ENCODE measurements around the gene ACVR1C.

The ACVR1C gene

GRCh38 chr2:157557770-157558169 is 70.9 kb downstream of the ACVR1C start:
- H3K4me1 ChIP-seq (ENCODE audit: control insufficient read depth in 1 of 2, insufficient read depth in 2 of 2, low read length in 2 of 2): no peaks in the 10 kb centered on the region
- no peak for DNase-seq
- no peaks in the 10 kb centered on the region for H3K9me3 ChIP-seq (ENCODE audit: insufficient read depth, low read depth, low read length)
- no peak overlapping the region for H2BK120ac ChIP-seq (ENCODE audit: insufficient read depth, low read length, poor library complexity)
- H3K23ac ChIP-seq (ENCODE audit: low read length): no peak overlapping the region
- H2BK5ac ChIP-seq (ENCODE audit: low read depth, low read length, poor library complexity): no peak overlapping the region
- no peak overlapping the region for H2AFZ ChIP-seq (ENCODE audit: insufficient read depth, low read length, poor library complexity)
- H3K4me3 ChIP-seq (ENCODE audit: low read depth, low read length): no peak overlapping the region
- H3K18ac ChIP-seq (ENCODE audit: low read length): no peak overlapping the region
- no peak overlapping the region for H3K4me2 ChIP-seq (ENCODE audit: low read length)
- H4K8ac ChIP-seq (ENCODE audit: low read depth, low read length): no peak overlapping the region
- no peaks in the 10 kb centered on the region for H3K79me2 ChIP-seq (ENCODE audit: control insufficient read depth, insufficient read depth, low read length, poor library complexity)
- H3K36me3 ChIP-seq (ENCODE audit: control insufficient read depth in 1 of 2, insufficient read depth in 2 of 2, low read length in 2 of 2): no peaks in the 10 kb centered on the region
- H3K27ac ChIP-seq (ENCODE audit: low read depth, low read length): no peak overlapping the region
- no peak overlapping the region for H3K14ac ChIP-seq (ENCODE audit: low read length)
- no peak overlapping the region for H4K12ac ChIP-seq (ENCODE audit: low read depth, low read length)
- no peaks in the 10 kb centered on the region for H3K27me3 ChIP-seq (ENCODE audit: insufficient read depth, low read length)
- H2BK12ac ChIP-seq (ENCODE audit: low read length): no peak overlapping the region
- no peaks in the 10 kb centered on the region for H3K79me1 ChIP-seq (ENCODE audit: low read length)
- H3K9ac ChIP-seq (ENCODE audit: low read length): no peak overlapping the region
- no peak overlapping the region for H2AK5ac ChIP-seq (ENCODE audit: low read length)
- WGBS (ENCODE audit: extremely low coverage, insufficient coverage, insufficient read length): no CpG with 5 or more reads among the region's 1 CpG
- no peak overlapping the region for H4K91ac ChIP-seq (ENCODE audit: low read depth, low read length)
- no peak overlapping the region for H3K4ac ChIP-seq (ENCODE audit: low read depth, low read length)

DNA sequence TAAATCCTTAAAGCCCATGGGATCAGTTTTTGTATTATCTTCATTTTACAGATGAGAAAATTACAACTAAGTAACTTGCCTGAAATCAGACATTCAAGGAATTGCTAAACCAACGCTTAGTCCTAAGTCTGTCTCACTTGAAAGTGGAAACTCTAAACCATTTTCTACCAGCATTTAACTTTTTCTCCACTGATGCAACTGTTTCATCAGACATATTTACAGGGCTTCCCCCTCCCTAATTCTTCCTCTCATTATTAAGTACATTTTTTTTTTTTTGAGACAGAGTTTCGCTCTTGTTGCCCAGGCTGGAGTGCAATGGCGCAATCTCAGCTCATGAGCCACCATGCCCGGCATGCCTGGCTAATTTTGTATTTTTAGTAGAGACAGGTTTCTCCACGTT is 88.6 kb downstream of the ACVR1C start:
- DNase-seq: no peak
- Histone ChIP-seq H3K79me2 (ENCODE audit: control insufficient read depth, insufficient read depth, low read length, poor library complexity) (no peaks in the 10 kb centered on the region), H4K12ac (ENCODE audit: low read depth, low read length) (no peak overlapping the region), H3K4ac (ENCODE audit: low read depth, low read length) (no peak overlapping the region), H3K27ac (ENCODE audit: low read depth, low read length) (no peak overlapping the region), H2BK5ac (ENCODE audit: low read depth, low read length, poor library complexity) (no peak overlapping the region), H2BK120ac (ENCODE audit: insufficient read depth, low read length, poor library complexity) (no peak overlapping the region), H3K27me3 (ENCODE audit: insufficient read depth, low read length) (no peaks in the 10 kb centered on the region), H4K91ac (ENCODE audit: low read depth, low read length) (no peak overlapping the region), H3K9me3 (ENCODE audit: insufficient read depth, low read depth, low read length) (no peaks in the 10 kb centered on the region), H4K8ac (ENCODE audit: low read depth, low read length) (no peak overlapping the region), H3K79me1 (ENCODE audit: low read length) (no peaks in the 10 kb centered on the region), H2BK12ac (ENCODE audit: low read length) (no peak overlapping the region), H2AFZ (ENCODE audit: insufficient read depth, low read length, poor library complexity) (no peak overlapping the region), H2AK5ac (ENCODE audit: low read length) (no peak overlapping the region), H3K4me3 (ENCODE audit: low read depth, low read length) (no peak overlapping the region), H3K18ac (ENCODE audit: low read length) (no peak overlapping the region), H3K4me1 (ENCODE audit: control insufficient read depth in 1 of 2, insufficient read depth in 2 of 2, low read length in 2 of 2) (no peaks in the 10 kb centered on the region), H3K9ac (ENCODE audit: low read length) (no peak overlapping the region), H3K14ac (ENCODE audit: low read length) (no peak overlapping the region), H3K23ac (ENCODE audit: low read length) (no peak overlapping the region), H3K4me2 (ENCODE audit: low read length) (no peak overlapping the region), H3K36me3 (ENCODE audit: control insufficient read depth in 1 of 2, insufficient read depth in 2 of 2, low read length in 2 of 2) (no peaks in the 10 kb centered on the region)
- no CpG with 5 or more reads among the region's 5 CpGs for WGBS (ENCODE audit: extremely low coverage, insufficient coverage, insufficient read length)

- Histone ChIP-seq H3K79me2 (ENCODE audit: control insufficient read depth, insufficient read depth, low read length, poor library complexity) (no peaks in the 10 kb centered on the region), H2BK5ac (ENCODE audit: low read depth, low read length, poor library complexity) (no peak overlapping the region), H3K14ac (ENCODE audit: low read length) (no peak overlapping the region), H3K4me1 (ENCODE audit: control insufficient read depth in 1 of 2, insufficient read depth in 2 of 2, low read length in 2 of 2) (no peaks in the 10 kb centered on the region), H4K12ac (ENCODE audit: low read depth, low read length) (no peak overlapping the region), H3K4me3 (ENCODE audit: low read depth, low read length) (no peak overlapping the region), H4K91ac (ENCODE audit: low read depth, low read length) (no peak overlapping the region), H3K4ac (ENCODE audit: low read depth, low read length) (no peak overlapping the region), H3K27me3 (ENCODE audit: insufficient read depth, low read length) (no peaks in the 10 kb centered on the region), H2BK120ac (ENCODE audit: insufficient read depth, low read length, poor library complexity) (no peak overlapping the region), H3K79me1 (ENCODE audit: low read length) (no peaks in the 10 kb centered on the region), H3K9me3 (ENCODE audit: insufficient read depth, low read depth, low read length) (no peaks in the 10 kb centered on the region), H3K9ac (ENCODE audit: low read length) (no peak overlapping the region), H3K23ac (ENCODE audit: low read length) (no peak overlapping the region), H3K27ac (ENCODE audit: low read depth, low read length) (no peak overlapping the region), H3K36me3 (ENCODE audit: control insufficient read depth in 1 of 2, insufficient read depth in 2 of 2, low read length in 2 of 2) (no peaks in the 10 kb centered on the region), H2AK5ac (ENCODE audit: low read length) (no peak overlapping the region), H3K4me2 (ENCODE audit: low read length) (no peak overlapping the region), H2BK12ac (ENCODE audit: low read length) (no peak overlapping the region), H4K8ac (ENCODE audit: low read depth, low read length) (no peak overlapping the region), H3K18ac (ENCODE audit: low read length) (no peak overlapping the region), H2AFZ (ENCODE audit: insufficient read depth, low read length, poor library complexity) (no peak overlapping the region)
- WGBS (ENCODE audit: extremely low coverage, insufficient coverage, insufficient read length): no CpG with 5 or more reads among the region's 1 CpG
- DNase-seq: no peak
These were observed 90.6 kb downstream of the ACVR1C start for GRCh38 chr2:157538064-157538463.

DNA sequence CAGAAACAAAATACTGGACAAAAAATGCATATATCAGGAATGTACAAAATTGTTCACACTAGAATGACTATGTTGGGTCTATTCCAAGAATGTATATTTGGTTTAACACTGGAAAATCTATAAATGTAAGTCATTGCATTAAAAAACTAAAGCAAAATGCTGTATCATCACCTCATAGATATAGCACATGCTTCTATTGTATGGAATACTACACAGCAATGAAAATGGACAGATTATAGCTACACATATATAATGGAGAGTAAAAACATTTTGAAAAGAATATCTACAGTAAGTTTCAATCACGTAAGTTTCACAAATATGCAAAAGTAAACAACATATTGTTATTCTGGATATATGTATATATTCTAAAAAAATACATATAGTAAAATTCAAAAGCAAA is 91.8 kb downstream of the ACVR1C start:
- no peak overlapping the region for H3K4me3 ChIP-seq (ENCODE audit: low read depth, low read length)
- H3K36me3 ChIP-seq (ENCODE audit: control insufficient read depth in 1 of 2, insufficient read depth in 2 of 2, low read length in 2 of 2): no peaks in the 10 kb centered on the region
- H3K4ac ChIP-seq (ENCODE audit: low read depth, low read length): no peak overlapping the region
- no peak overlapping the region for H3K18ac ChIP-seq (ENCODE audit: low read length)
- no peak overlapping the region for H2BK120ac ChIP-seq (ENCODE audit: insufficient read depth, low read length, poor library complexity)
- no peaks in the 10 kb centered on the region for H3K4me1 ChIP-seq (ENCODE audit: control insufficient read depth in 1 of 2, insufficient read depth in 2 of 2, low read length in 2 of 2)
- no peak overlapping the region for H4K8ac ChIP-seq (ENCODE audit: low read depth, low read length)
- H3K27me3 ChIP-seq (ENCODE audit: insufficient read depth, low read length): no peaks in the 10 kb centered on the region
- H3K9ac ChIP-seq (ENCODE audit: low read length): no peak overlapping the region
- no peak overlapping the region for H4K91ac ChIP-seq (ENCODE audit: low read depth, low read length)
- no peak overlapping the region for H2AFZ ChIP-seq (ENCODE audit: insufficient read depth, low read length, poor library complexity)
- H3K23ac ChIP-seq (ENCODE audit: low read length): no peak overlapping the region
- no peak overlapping the region for H4K12ac ChIP-seq (ENCODE audit: low read depth, low read length)
- no peak overlapping the region for H3K14ac ChIP-seq (ENCODE audit: low read length)
- H3K79me1 ChIP-seq (ENCODE audit: low read length): no peaks in the 10 kb centered on the region
- H3K9me3 ChIP-seq (ENCODE audit: insufficient read depth, low read depth, low read length): no peaks in the 10 kb centered on the region
- H3K79me2 ChIP-seq (ENCODE audit: control insufficient read depth, insufficient read depth, low read length, poor library complexity): no peaks in the 10 kb centered on the region
- no peak for DNase-seq
- no peak overlapping the region for H2AK5ac ChIP-seq (ENCODE audit: low read length)
- H2BK12ac ChIP-seq (ENCODE audit: low read length): no peak overlapping the region
- no peak overlapping the region for H2BK5ac ChIP-seq (ENCODE audit: low read depth, low read length, poor library complexity)
- no peak overlapping the region for H3K4me2 ChIP-seq (ENCODE audit: low read length)
- H3K27ac ChIP-seq (ENCODE audit: low read depth, low read length): no peak overlapping the region
- WGBS (ENCODE audit: extremely low coverage, insufficient coverage, insufficient read length): no CpG with 5 or more reads among the region's 1 CpG

All from trophoblast cell (in vitro differentiated cells and primary cell).